ENCODE measurements around the gene TRIP12.

The TRIP12 gene

GRCh38 chr2:229952256-229952835 is 30.5 kb upstream of the TRIP12 start:
- TF ChIP-seq CTCF (conservative IDR thresholded peaks at IDR 0.05; ENCODE audit: control insufficient read depth, insufficient read depth, low read depth, low read length) = no peak

GRCh38 chr2:229947544-229947943 is 25.7 kb upstream of the TRIP12 start:
- DNase-seq (ENCODE audit: low read depth) = no peak
- TF ChIP-seq CTCF (conservative IDR thresholded peaks at IDR 0.05; ENCODE audit: control insufficient read depth, insufficient read depth, low read depth, low read length) = no peak
- no peak overlapping the region for H3K4me3 ChIP-seq (ENCODE audit: control insufficient read depth, low read depth, low read length)

More at GRCh38 chr2:229952256-229952835, 30.5 kb upstream of the TRIP12 start:
- DNase-seq (ENCODE audit: low read depth) = no peak
- H3K4me3 ChIP-seq (ENCODE audit: control insufficient read depth, low read depth, low read length) = no peak overlapping the region

- DNase-seq (ENCODE audit: low read depth) = no peak
- H3K4me3 ChIP-seq (ENCODE audit: control insufficient read depth, low read depth, low read length) = no peak overlapping the region
- no peak for TF ChIP-seq CTCF (conservative IDR thresholded peaks at IDR 0.05; ENCODE audit: control insufficient read depth, insufficient read depth, low read depth, low read length)
Observed at GRCh38 chr2:229945975-229946374, 24.2 kb upstream of the TRIP12 start.

- no peak overlapping the region for H3K4me3 ChIP-seq (ENCODE audit: control insufficient read depth, low read depth, low read length)
- TF ChIP-seq CTCF (conservative IDR thresholded peaks at IDR 0.05; ENCODE audit: control insufficient read depth, insufficient read depth, low read depth, low read length) = no peak
- no peak for DNase-seq (ENCODE audit: low read depth)
Observed at GRCh38 chr2:229943770-229944449, 22.1 kb upstream of the TRIP12 start.

GRCh38 chr2:229943171-229943570 is 21.4 kb upstream of the TRIP12 start:
- TF ChIP-seq CTCF (conservative IDR thresholded peaks at IDR 0.05; ENCODE audit: control insufficient read depth, insufficient read depth, low read depth, low read length) = no peak
- H3K4me3 ChIP-seq (ENCODE audit: control insufficient read depth, low read depth, low read length) = no peak overlapping the region
- DNase-seq (ENCODE audit: low read depth) = no peak

GRCh38 chr2:229942671-229943070 is 20.9 kb upstream of the TRIP12 start:
- no peak overlapping the region for H3K4me3 ChIP-seq (ENCODE audit: control insufficient read depth, low read depth, low read length)
- TF ChIP-seq CTCF (conservative IDR thresholded peaks at IDR 0.05; ENCODE audit: control insufficient read depth, insufficient read depth, low read depth, low read length) = no peak
- DNase-seq (ENCODE audit: low read depth) = no peak
